ENCODE data around the gene DMXL1.

Gene DMXL1

DNA sequence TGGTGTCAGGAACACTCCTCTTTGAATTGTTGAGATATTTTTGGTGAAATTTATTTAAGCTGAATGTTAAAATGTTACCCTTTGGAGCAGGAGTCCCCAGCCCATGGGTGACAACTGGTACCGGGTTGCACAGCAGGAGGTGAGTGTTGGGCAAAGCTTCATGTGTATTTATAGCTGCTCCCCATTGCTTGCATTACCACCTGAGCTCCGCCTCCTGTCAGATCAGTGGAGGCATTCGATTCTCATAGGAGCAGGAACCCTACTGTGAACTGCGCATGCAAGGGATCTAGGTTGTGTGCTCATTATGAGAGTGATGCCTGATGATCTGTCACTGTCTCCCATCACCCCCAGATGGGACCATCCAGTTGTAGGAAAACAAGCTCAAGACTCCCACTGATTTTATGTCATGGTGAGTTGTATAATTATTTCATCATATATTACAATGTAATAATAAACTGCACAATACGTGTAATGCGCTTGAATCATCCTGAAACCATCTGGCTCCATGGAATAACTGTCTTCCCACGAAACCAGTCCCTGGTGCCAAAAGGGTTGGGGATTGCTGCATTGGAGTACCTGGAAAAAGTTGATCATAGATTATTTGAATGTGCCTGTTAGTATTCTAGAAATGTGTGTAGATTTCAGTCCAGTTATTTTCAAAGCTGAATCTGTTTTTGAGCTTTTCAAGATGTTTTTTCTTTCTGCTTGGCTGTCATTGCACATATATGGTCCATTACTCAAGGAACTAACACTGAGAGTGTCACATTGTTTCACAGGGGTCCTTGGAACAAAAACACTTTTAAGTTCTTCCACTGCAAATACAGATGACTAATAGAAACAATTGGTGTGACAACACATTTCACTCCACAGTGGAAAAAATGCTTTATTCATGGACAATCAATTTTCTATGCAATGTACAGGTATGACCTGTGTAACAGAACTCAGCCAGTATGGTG lies 180.3 kb downstream of the DMXL1 start:
- peaks cover 5% of the 10 kb centered on the region; the same call in 1 of the 2 replicates for H3K9me3 ChIP-seq (ENCODE audit: low read length)
- no peaks in the 10 kb centered on the region for H3K4me1 ChIP-seq (ENCODE audit: insufficient read depth, low read length, severe bottlenecking)
- H3K27me3 ChIP-seq (ENCODE audit: insufficient read depth, low read length): no peaks in the 10 kb centered on the region
- H3K4me3 ChIP-seq (ENCODE audit: low read depth, low read length, poor library complexity, severe bottlenecking): no peak overlapping the region
- no peaks in the 10 kb centered on the region for H3K9me2 ChIP-seq (ENCODE audit: low read depth, low read length)
- H3F3A ChIP-seq (ENCODE audit: insufficient read depth, low read length): no peaks in the 10 kb centered on the region
- no peaks in the 10 kb centered on the region for H3K79me2 ChIP-seq (ENCODE audit: insufficient read depth, low read length)
- H3K4me2 ChIP-seq (ENCODE audit: low read length): no peak overlapping the region
- H3K9ac ChIP-seq (ENCODE audit: low read length): no peak overlapping the region
- H3K27ac ChIP-seq (ENCODE audit: low read depth, low read length, poor library complexity, severe bottlenecking): no peak overlapping the region
- H4K20me1 ChIP-seq (ENCODE audit: insufficient read depth, low read length): no peaks in the 10 kb centered on the region
- TF ChIP-seq, protein P1, sequence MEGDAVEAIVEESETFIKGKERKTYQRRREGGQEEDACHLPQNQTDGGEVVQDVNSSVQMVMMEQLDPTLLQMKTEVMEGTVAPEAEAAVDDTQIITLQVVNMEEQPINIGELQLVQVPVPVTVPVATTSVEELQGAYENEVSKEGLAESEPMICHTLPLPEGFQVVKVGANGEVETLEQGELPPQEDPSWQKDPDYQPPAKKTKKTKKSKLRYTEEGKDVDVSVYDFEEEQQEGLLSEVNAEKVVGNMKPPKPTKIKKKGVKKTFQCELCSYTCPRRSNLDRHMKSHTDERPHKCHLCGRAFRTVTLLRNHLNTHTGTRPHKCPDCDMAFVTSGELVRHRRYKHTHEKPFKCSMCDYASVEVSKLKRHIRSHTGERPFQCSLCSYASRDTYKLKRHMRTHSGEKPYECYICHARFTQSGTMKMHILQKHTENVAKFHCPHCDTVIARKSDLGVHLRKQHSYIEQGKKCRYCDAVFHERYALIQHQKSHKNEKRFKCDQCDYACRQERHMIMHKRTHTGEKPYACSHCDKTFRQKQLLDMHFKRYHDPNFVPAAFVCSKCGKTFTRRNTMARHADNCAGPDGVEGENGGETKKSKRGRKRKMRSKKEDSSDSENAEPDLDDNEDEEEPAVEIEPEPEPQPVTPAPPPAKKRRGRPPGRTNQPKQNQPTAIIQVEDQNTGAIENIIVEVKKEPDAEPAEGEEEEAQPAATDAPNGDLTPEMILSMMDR (IDR thresholded peaks at IDR 0.05; ENCODE audit: low read length): no peak
- TF ChIP-seq EZH2 (IDR thresholded peaks at IDR 0.05; ENCODE audit: borderline replicate concordance, low read length): no peak
- H3K36me3 ChIP-seq (ENCODE audit: insufficient read depth, low read length): peaks cover 16% of the 10 kb centered on the region; the same call in 1 of the 2 replicates
- no peak overlapping the region for H2AFZ ChIP-seq (ENCODE audit: low read length)

DNA sequence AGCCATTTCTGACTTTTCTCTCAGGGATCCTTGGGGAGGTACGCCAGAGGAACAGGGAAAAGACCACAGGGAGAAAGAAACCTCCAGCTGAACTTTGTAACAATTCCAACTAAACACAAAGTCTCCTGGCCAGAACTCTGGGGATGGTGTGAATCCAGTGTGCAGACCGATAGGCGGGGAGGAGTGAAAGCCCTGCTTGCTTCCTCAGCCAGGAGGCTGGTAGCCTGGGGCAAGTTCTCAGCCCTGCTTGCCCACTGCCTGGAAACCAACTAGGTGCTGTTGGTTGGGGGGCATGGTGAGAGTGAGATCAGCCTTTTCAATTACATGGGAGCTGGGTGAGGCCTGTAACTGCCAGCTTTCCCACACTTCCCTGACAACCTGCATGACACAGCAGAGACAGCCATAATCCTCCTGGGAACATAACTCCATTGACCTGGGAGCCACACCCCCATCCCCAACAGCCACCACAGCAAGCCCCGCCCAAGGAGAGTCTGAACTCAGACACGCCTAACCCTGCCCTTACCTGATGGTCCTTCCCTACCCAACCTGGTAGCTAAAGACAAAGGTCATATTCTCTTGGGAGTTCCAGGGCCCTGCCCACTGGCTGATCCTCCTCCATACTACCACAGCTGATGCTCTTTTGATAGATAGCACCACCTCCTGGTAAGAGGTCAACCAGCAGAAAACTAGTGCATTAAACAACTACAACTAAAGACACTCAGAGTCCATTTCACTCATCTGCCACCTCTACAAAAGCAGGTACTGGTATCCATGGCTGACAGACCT lies 184.9 kb downstream of the DMXL1 start:
- Histone ChIP-seq H3K9ac (ENCODE audit: low read length) (no peak overlapping the region), H3K4me2 (ENCODE audit: low read length) (no peak overlapping the region), H3K4me3 (ENCODE audit: low read depth, low read length, poor library complexity, severe bottlenecking) (no peak overlapping the region), H3K27me3 (ENCODE audit: insufficient read depth, low read length) (no peaks in the 10 kb centered on the region), H3K79me2 (ENCODE audit: insufficient read depth, low read length) (no peaks in the 10 kb centered on the region), H3K9me2 (ENCODE audit: low read depth, low read length) (no peaks in the 10 kb centered on the region), H3K36me3 (ENCODE audit: insufficient read depth, low read length) (no peaks in the 10 kb centered on the region), H3K4me1 (ENCODE audit: insufficient read depth, low read length, severe bottlenecking) (no peaks in the 10 kb centered on the region), H4K20me1 (ENCODE audit: insufficient read depth, low read length) (no peaks in the 10 kb centered on the region), H3F3A (ENCODE audit: insufficient read depth, low read length) (no peaks in the 10 kb centered on the region), H3K27ac (ENCODE audit: low read depth, low read length, poor library complexity, severe bottlenecking) (no peak overlapping the region), H3K9me3 (ENCODE audit: low read length) (peaks cover 16% of the 10 kb centered on the region), H2AFZ (ENCODE audit: low read length) (no peak overlapping the region)
- TF ChIP-seq EZH2 (IDR thresholded peaks at IDR 0.05; ENCODE audit: borderline replicate concordance, low read length): no peak
- TF ChIP-seq, protein P1 (IDR thresholded peaks at IDR 0.05; ENCODE audit: low read length): peak; percentile 47

DNA sequence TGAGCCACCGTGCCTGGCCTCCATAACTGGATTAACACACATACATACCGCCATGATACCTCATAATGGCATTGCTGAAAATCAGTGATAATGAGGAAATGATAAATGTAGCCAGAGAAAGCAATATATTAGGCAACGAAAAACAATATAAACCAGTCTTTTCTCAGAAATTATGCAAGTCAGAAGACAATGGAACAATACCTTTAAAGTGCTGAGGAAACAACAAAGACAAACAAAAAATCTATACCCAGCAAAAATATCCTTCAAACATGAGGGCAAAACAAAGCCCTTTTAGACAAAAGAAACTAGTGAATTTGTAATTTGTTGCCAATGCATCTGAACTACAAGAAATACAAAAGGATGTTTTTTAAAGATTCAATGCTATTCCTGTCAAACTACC lies 186.7 kb downstream of the DMXL1 start:
- Histone ChIP-seq H3K79me2 (ENCODE audit: insufficient read depth, low read length) (no peaks in the 10 kb centered on the region), H3K9me3 (ENCODE audit: low read length) (peaks cover 24% of the 10 kb centered on the region), H3K4me2 (ENCODE audit: low read length) (no peak overlapping the region), H3K36me3 (ENCODE audit: insufficient read depth, low read length) (no peaks in the 10 kb centered on the region), H4K20me1 (ENCODE audit: insufficient read depth, low read length) (no peaks in the 10 kb centered on the region), H3F3A (ENCODE audit: insufficient read depth, low read length) (no peaks in the 10 kb centered on the region), H3K9ac (ENCODE audit: low read length) (no peak overlapping the region), H2AFZ (ENCODE audit: low read length) (no peak overlapping the region), H3K27me3 (ENCODE audit: insufficient read depth, low read length) (no peaks in the 10 kb centered on the region), H3K27ac (ENCODE audit: low read depth, low read length, poor library complexity, severe bottlenecking) (no peak overlapping the region), H3K4me1 (ENCODE audit: insufficient read depth, low read length, severe bottlenecking) (no peaks in the 10 kb centered on the region), H3K4me3 (ENCODE audit: low read depth, low read length, poor library complexity, severe bottlenecking) (no peak overlapping the region), H3K9me2 (ENCODE audit: low read depth, low read length) (no peaks in the 10 kb centered on the region)
- no peak for TF ChIP-seq EZH2 (IDR thresholded peaks at IDR 0.05; ENCODE audit: borderline replicate concordance, low read length)
- TF ChIP-seq, protein P1 (IDR thresholded peaks at IDR 0.05; ENCODE audit: low read length): no peak
